GM21447 (cell line): ENCODE results near the gene PARD3.
"Not testable (repeated sequence)": the region's sequence is repeated elsewhere in the genome, so short reads cannot be mapped to it uniquely, and the experiment has no call there.

Experiments used
- ATAC-seq: cut with Tn5 transposase; IDR thresholded peaks from one replicate; pipeline ENCODE4 v1.9.1; 2021; ENCODE audit not compliant: unreplicated experiment

The PARD3 gene

DNA sequence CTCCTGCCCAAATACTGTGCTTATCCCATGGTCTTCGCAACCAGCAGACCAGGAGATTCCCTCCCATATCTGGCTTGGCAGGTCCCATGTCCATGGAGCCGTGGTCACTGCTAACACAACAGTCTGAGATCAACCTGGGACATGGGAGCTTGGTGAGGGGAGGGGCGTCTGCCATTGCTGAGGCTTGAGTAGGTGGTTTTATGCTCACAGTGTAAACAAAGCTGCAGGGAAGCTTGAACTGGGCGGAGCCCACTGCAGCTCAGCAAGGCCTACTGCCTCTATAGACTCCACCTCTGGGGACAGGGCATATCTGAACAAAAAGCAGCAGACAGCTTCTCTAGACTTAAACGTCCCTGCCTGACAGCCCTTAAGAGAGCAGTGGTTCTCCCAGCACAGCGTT is 747.4 kb downstream of the PARD3 start:
- not testable (repeated sequence) for ATAC-seq

- no peak for ATAC-seq
These were observed 751.5 kb downstream of the PARD3 start for GRCh38 chr10:34063592-34063991.

GRCh38 chr10:34061841-34062240 is 753.3 kb downstream of the PARD3 start:
- ATAC-seq, result no peak
